Neural progenitor cell (in vitro differentiated cells): ENCODE results near the gene PDGFRB.

Experiments used
- EZH2 ChIP-seq: fragments of 200-600 bp; sonication (generic); IDR thresholded peaks from 2 replicates; pipeline ENCODE4 v1.6.1; 2017; ENCODE audit warnings: antibody characterized with exemption, mild to moderate bottlenecking, moderate library complexity
- EZH2phosphoT487 ChIP-seq: fragments of 200-600 bp; sonication (generic); IDR thresholded peaks from 2 replicates; pipeline ENCODE4 v1.6.1; 2017; ENCODE audit warnings: antibody characterized with exemption
- TF ChIP-seq, protein P1 (sequence below): fragments of 200-600 bp; sonication (generic); IDR thresholded peaks from 2 replicates; pipeline ENCODE4 v1.5.1; 2017; ENCODE audit warnings: antibody characterized with exemption, mild to moderate bottlenecking

DNA sequence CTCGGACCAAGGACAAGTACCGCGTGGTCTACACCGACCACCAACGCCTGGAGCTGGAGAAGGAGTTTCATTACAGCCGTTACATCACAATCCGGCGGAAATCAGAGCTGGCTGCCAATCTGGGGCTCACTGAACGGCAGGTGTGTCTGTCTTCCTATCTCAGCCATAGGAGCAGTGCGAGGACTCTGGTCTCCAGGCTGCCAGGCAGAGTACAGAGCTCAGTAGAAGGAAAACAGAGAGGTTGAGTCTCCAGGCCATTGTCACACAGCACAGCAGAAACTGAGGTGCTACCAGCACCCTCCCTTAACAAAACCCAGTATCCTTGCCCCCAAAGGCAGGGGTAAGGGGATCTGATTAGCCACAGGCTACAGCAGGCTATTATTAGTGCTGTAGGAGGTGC lies 27.1 kb upstream of the PDGFRB start:
- TF ChIP-seq, protein P1, sequence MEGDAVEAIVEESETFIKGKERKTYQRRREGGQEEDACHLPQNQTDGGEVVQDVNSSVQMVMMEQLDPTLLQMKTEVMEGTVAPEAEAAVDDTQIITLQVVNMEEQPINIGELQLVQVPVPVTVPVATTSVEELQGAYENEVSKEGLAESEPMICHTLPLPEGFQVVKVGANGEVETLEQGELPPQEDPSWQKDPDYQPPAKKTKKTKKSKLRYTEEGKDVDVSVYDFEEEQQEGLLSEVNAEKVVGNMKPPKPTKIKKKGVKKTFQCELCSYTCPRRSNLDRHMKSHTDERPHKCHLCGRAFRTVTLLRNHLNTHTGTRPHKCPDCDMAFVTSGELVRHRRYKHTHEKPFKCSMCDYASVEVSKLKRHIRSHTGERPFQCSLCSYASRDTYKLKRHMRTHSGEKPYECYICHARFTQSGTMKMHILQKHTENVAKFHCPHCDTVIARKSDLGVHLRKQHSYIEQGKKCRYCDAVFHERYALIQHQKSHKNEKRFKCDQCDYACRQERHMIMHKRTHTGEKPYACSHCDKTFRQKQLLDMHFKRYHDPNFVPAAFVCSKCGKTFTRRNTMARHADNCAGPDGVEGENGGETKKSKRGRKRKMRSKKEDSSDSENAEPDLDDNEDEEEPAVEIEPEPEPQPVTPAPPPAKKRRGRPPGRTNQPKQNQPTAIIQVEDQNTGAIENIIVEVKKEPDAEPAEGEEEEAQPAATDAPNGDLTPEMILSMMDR, result no peak
- TF ChIP-seq EZH2 (no peak), EZH2phosphoT487 (no peak)
